Measurements from ENCODE around the gene RYR2.
"Not testable (repeated sequence)": the region's sequence is repeated elsewhere in the genome, so short reads cannot be mapped to it uniquely, and the experiment has no call there.

RYR2 gene

GRCh38 chr1:237590386-237590785 is 548.4 kb downstream of the RYR2 start:
- DNase-seq, result no peak

GRCh38 chr1:237591353-237591752 is 549.4 kb downstream of the RYR2 start:
- no peak for DNase-seq

DNA sequence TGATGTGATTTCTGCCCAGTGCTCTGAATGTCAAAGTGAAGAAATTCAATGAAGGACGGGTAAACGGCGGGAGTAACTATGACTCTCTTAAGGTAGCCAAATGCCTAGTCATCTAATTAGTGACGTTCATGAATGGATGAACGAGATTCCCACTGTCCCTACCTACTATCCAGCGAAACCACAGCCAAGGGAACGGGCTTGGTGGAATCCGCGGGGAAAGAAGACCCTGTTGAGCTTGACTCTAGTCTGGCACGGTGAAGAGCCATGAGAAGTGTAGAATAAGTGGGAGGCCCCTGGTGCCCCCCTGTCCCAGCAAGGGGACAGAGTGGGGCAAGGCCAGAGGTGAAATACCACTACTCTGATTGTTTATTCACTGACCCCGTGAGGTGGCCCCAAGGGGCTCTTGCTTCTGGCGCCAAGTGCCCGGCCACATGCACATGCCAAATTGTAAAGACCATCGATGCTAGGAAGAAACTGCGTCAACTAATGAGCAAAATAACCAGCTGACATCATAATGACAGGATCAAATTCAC is 561.1 kb downstream of the RYR2 start:
- DNase-seq, result not testable (repeated sequence)

DNA sequence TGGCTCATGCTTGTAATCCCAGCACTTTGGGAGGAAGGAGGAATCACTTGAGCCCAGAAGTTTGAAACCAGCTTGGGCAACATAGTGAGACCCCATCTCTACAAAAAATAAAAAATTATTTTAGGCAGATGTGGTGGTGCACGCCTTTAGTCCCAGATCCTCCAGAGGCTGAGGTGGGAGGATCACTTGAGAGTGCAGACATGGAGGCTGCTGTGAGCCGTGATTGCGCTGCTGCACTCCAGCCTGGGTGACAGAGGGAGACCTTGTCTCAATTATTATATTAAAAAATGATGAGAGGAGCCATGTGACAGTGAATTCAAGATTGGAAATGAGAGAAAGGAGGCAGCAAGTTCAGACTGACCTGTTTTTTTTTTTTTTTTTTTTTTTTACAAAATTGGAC is 566.4 kb downstream of the RYR2 start:
- no peak for DNase-seq

- DNase-seq, result no peak
Measured at GRCh38 chr1:237610157-237610556, 568.2 kb downstream of the RYR2 start.

DNA sequence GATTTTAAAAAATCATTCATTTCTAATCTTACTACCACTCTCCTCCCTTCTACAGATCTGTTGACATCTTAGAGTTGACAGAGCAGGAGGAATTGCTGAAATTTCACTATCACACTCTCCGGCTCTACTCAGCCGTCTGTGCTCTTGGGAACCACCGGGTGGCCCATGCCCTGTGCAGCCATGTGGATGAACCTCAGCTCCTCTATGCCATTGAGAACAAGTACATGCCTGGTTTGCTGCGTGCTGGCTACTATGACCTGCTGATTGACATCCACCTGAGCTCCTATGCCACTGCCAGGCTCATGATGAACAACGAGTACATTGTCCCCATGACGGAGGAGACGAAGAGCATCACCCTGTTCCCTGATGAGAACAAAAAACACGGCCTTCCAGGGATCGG is 572.0 kb downstream of the RYR2 start:
- no peak for DNase-seq

DNA sequence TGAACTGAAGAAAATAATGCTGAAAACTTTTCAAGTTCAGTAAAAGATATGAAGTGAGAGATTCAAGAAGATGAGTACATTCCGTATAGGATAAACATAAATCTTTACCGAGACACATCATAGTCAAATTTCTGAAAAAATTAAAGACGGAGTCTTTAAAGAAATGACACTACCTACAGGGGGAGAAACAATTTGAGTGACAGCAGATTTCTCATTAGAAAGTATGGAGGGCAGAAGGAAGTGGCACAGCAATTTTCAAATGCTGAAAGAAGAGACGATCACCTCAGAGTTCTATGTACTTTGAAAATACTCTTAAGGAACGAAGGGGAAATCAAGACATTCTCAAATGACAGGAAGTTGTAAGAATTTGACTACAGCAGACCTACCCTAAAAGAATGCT is 577.6 kb downstream of the RYR2 start:
- no peak for DNase-seq

DNA sequence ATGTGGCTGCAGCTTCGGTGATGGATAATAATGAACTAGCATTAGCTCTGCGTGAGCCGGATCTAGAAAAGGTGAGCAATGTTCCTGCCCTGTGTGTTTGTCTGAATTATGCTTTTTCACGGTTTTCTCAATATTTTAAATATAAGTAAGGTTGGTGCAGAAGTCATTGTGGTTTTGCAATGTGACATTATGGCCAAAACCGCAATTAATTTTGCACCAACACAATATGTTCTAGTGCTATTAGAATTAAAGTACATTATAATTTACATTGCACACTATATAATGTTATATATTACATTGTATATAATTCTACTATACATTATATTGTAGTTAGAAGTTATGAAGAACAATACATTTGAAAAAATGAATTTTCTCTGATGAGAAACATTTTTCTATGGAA is 592.9 kb downstream of the RYR2 start:
- no peak for DNase-seq

- DNase-seq, result no peak
Measured at GRCh38 chr1:237638555-237638954, 596.6 kb downstream of the RYR2 start.

DNA sequence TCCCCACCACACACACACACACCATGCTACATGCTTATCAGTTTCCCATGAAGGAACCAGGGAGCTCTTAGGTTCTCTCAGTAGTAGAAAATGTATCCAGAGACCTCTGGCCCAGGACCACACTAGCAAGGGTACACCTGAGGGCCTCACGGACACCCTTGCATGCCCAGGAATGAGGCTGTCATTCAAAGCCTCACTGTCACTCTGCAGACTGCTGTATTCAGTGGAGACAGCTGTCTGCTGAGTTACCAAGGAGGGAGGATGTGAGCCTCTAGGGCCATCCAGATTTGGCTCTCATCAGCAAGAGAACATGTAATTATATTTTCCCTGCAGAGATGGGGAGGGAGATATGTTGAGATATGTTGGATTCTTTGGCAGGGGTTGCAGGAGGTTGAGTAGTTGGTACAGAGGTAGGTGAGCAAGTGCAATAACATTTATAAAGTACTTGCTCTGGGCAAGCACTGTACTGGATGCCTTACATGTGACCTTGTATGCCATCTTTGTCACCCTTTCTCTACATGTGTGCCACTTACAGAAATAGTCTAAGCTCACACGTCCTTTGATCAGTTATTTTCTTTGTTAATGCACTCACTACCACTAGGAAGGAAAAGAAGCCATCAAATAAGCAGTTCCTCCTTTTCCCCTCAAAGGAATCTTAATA is 598.2 kb downstream of the RYR2 start:
- no peak for DNase-seq

DNA sequence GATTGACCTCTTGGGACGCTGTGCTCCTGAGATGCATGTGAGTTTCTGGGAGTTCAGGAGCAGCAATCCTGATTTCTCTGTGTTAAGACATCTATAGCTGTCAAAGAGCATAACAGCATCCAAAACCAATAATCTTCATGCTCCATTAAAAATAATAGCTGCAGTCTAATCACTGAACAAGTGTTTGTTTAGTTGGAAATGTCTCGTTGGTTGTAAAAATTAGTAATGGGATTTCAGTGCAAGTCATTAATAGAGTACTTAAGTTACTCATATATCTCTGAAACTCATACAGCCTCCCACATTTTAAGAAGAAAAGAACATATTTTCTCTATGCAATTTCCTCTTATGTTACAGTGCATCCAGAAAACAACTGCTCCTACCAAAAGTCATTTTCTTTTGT is 599.0 kb downstream of the RYR2 start:
- DNase-seq, result no peak

GRCh38 chr1:237650809-237651208 is 608.8 kb downstream of the RYR2 start:
- no peak for DNase-seq

GRCh38 chr1:237655778-237656177 is 613.8 kb downstream of the RYR2 start:
- no peak for DNase-seq

GRCh38 chr1:237664348-237664747 is 622.4 kb downstream of the RYR2 start:
- no peak for DNase-seq

- no peak for DNase-seq
Measured at GRCh38 chr1:237670302-237670701, 628.3 kb downstream of the RYR2 start.

- DNase-seq, result no peak
Measured at GRCh38 chr1:237671262-237671661, 629.3 kb downstream of the RYR2 start.

DNA sequence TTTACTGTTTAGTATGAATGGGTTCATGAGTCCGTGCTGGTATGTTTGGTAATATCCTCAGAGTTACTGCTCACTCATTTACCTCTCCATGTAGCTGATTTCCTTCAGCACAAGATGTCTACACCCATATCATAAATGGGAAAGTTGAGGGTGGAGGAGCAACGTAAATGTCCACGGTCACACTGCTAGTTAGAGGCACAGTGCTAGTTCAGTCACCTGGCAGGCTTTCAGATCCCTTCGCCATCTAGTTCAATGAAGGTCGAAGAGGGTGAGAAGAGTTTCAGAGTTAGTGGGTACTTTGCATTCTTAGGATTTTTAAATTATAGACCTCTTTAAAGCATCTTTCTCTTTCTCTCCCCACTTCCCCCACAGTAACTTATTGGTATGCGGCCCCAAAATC is 630.0 kb downstream of the RYR2 start:
- no peak for DNase-seq

- no peak for DNase-seq
Measured at GRCh38 chr1:237672748-237673147, 630.8 kb downstream of the RYR2 start.

GRCh38 chr1:237673631-237674030 is 631.6 kb downstream of the RYR2 start:
- DNase-seq, result no peak

DNA sequence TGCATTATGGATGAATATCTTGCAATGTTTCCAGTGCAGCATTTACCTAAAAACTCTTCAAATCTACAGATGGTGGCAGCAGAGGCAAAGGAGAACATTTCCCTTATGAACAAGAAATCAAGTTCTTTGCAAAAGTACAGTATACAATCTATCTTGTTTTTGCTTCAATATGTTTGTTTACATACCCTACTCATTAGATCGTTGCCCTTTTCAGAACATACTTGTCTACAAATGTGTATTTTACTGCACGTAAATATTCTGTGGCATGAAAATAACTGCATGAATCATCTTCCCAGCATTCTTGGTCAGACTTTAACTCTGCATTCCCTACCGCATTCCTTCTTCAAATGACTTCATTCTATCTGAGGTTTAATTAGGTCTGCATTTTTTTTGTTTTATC is 636.0 kb downstream of the RYR2 start:
- no peak for DNase-seq

- no peak for DNase-seq
Measured at GRCh38 chr1:237679687-237680086, 637.7 kb downstream of the RYR2 start.

- DNase-seq, result no peak
Measured at GRCh38 chr1:237681210-237681609, 639.2 kb downstream of the RYR2 start.

GRCh38 chr1:237684236-237684635 is 642.3 kb downstream of the RYR2 start:
- no peak for DNase-seq

- no peak for DNase-seq
Measured at GRCh38 chr1:237685551-237685950, 643.6 kb downstream of the RYR2 start.

DNA sequence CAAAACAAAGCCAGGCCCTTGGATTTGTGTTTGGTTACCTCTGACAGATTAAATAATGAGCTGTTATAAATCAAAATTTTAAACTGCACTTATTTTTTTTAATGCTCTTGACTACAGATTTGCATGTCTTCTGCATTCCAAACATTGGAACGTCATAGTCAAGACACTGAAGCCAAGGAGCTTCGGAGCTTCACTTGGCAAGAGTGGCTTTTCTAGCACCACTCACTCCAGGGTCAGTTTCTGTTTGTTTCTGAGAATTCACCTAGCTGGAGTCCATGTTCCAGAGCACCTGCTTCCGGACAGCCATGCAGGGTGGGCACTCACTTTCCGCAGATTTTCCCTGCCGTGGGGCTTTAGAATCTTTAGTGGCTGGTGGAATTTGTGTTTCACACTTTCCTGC is 645.8 kb downstream of the RYR2 start:
- DNase-seq, result no peak
